Hepatocyte (in vitro differentiated cells): ENCODE results near the gene ECE1. TPM values are rescaled to one million over a fixed set of nuclear protein-coding genes. Genes with fewer than 3 reads are reported as not detected.
A peak's percentile ranks its signal among the peaks of the same experiment; 100 is the strongest.

Source experiments
- DNase-seq: peaks from one replicate; pipeline ENCODE4 v3.0.0-alpha.2; 2016; ENCODE audit warnings: low spot score
- H2AFZ ChIP-seq: fragments of 200-600 bp; sonication (generic); 2 replicates; pipeline ENCODE4 v1.6.0; 2016; ENCODE audit warnings: antibody characterized with exemption, mild to moderate bottlenecking
- H3K27ac ChIP-seq: fragments of 200-600 bp; sonication (generic); 2 replicates; pipeline ENCODE4 v1.5.1; 2016; ENCODE audit warnings: mild to moderate bottlenecking
- H3K27me3 ChIP-seq: fragments of 200-600 bp; sonication (generic); 2 replicates; pipeline ENCODE4 v1.6.1; 2016
- H3K36me3 ChIP-seq: fragments of 200-600 bp; sonication (generic); replicated peaks from 2 replicates; pipeline ENCODE4 v1.5.1; 2016; ENCODE audit warnings: low read depth; ENCODE audit not compliant: insufficient read depth
- H3K4me1 ChIP-seq: fragments of 200-600 bp; sonication (generic); 2 replicates; pipeline ENCODE4 v1.5.1; 2016; ENCODE audit warnings: mild to moderate bottlenecking, moderate library complexity; ENCODE audit not compliant: insufficient read depth
- H3K4me2 ChIP-seq: fragments of 200-600 bp; sonication (generic); 2 replicates; pipeline ENCODE4 v1.6.0; 2016
- H3K4me3 ChIP-seq: fragments of 200-600 bp; sonication (generic); 2 replicates; pipeline ENCODE4 v1.5.1; 2016; ENCODE audit warnings: mild to moderate bottlenecking
- H3K79me2 ChIP-seq: fragments of 200-600 bp; sonication (generic); 2 replicates; pipeline ENCODE4 v1.6.0; 2017; ENCODE audit warnings: mild to moderate bottlenecking
- H3K9me2 ChIP-seq: fragments of 200-600 bp; sonication (generic); replicated peaks from 2 replicates; pipeline ENCODE4 v1.6.0; 2017; ENCODE audit warnings: mild to moderate bottlenecking; ENCODE audit not compliant: insufficient read depth
- H3K9me3 ChIP-seq: fragments of 200-600 bp; sonication (generic); 2 replicates; pipeline ENCODE4 v1.5.1; 2016; ENCODE audit warnings: low read depth, mild to moderate bottlenecking
- H4K20me1 ChIP-seq: fragments of 200-600 bp; sonication (generic); 2 replicates; pipeline ENCODE4 v1.6.0; 2016; ENCODE audit warnings: mild to moderate bottlenecking; ENCODE audit not compliant: insufficient read depth, poor library complexity, severe bottlenecking
- CTCF ChIP-seq: fragments of 200-600 bp; sonication (generic); IDR thresholded peaks from 2 replicates; pipeline ENCODE4 v1.5.1; 2016; ENCODE audit warnings: antibody characterized with exemption, mild to moderate bottlenecking; ENCODE audit not compliant: poor library complexity
- EZH2 ChIP-seq: fragments of 200-600 bp; sonication (generic); IDR thresholded peaks from 2 replicates; pipeline ENCODE4 v1.6.1; 2016; ENCODE audit warnings: antibody characterized with exemption, mild to moderate bottlenecking, borderline replicate concordance
- EZH2phosphoT487 ChIP-seq: fragments of 200-600 bp; sonication (generic); IDR thresholded peaks from one replicate; pipeline ENCODE4 v1.6.1; 2018; ENCODE audit warnings: antibody characterized with exemption, mild to moderate bottlenecking, low read depth, moderate library complexity; ENCODE audit not compliant: unreplicated experiment, severe bottlenecking
- WGBS: methylation state at CpG from one replicate; pipeline ENCODE4 v1.1.6; 2016; ENCODE audit warnings: low lambda C conversion rate; ENCODE audit errors: missing lambda C conversion rate; 5-methylcytosine and 5-hydroxymethylcytosine counted together
- polyA plus RNA-seq: library from polyadenylated mRNA; unstranded; fragments of >200 nt; fragmentation: Nextera tagmentation; extraction: Ambion mirVana; gene quantifications from 2 replicates; pipeline ENCODE4 v1.2.1, GENCODE V29; 2016
- total RNA-seq: library from RNA; depleted of rRNA; stranded (reverse); fragments of >200 nt; gene quantifications from 2 replicates; pipeline ENCODE4 v1.2.3, GENCODE V29; 2014

The ECE1 gene
- total and polyA plus RNA-seq, 2 experiments from 2014 or later = 60.8 to 90.6 TPM

DNA sequence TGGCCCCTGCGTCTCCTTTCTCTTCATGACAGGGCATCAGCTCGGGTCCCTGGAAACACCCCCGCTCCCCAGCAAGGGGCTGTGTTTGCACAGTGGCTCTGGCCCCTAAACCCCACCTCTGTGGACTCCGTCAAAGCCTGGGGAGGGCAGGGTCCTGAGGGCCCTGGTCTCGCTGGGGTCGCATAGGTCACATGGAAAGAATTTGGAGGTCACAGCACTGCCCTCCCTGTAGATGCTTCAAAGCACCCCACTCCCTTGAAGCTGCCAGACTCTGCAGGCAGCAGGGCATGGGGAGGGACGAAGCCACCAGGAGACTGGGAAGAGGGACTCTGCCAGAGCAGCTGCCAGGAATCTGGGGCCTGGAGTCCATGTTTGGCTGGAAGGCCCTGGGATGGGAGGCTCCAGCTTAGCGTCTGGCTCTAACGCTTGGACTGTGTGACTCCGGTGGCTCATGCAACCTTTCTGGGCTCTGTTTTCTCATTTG, 36.6 kb upstream of the ECE1 start:
- TF ChIP-seq CTCF (no peak), EZH2phosphoT487 (no peak), EZH2 (no peak)
- Histone ChIP-seq H3K4me2 (no peak overlapping the region), H3K4me3 (no peak overlapping the region), H3K27me3 (no peaks in the 10 kb centered on the region), H3K9me2 (no peaks in the 10 kb centered on the region), H2AFZ (no peak overlapping the region), H3K4me1 (peaks cover 91% of the 10 kb centered on the region), H3K79me2 (peaks cover 82% of the 10 kb centered on the region), H3K27ac (peak overlapping the region; percentile 91), H3K9me3 (no peaks in the 10 kb centered on the region), H3K36me3 (no peaks in the 10 kb centered on the region), H4K20me1 (no peaks in the 10 kb centered on the region)
- 77% methylated on average over 10 of the region's 10 CpGs for WGBS
- no peak for DNase-seq

GRCh38 chr1:21325731-21326387, 35.6 kb upstream of the ECE1 start:
- peaks cover 91% of the 10 kb centered on the region for H3K4me1 ChIP-seq
- H4K20me1 ChIP-seq = no peaks in the 10 kb centered on the region
- H3K9me3 ChIP-seq = no peaks in the 10 kb centered on the region
- no peaks in the 10 kb centered on the region for H3K36me3 ChIP-seq
- peaks cover 80% of the 10 kb centered on the region for H3K79me2 ChIP-seq
- TF ChIP-seq CTCF = no peak
- TF ChIP-seq EZH2 = no peak
- no peak for TF ChIP-seq EZH2phosphoT487
- no peaks in the 10 kb centered on the region for H3K27me3 ChIP-seq
- no peak overlapping the region for H2AFZ ChIP-seq
- DNase-seq = no peak
- peak overlapping the region; percentile 35 for H3K4me2 ChIP-seq
- 78% methylated on average over 17 of the region's 19 CpGs for WGBS
- no peak overlapping the region for H3K4me3 ChIP-seq
- peak overlapping the region; percentile 91 for H3K27ac ChIP-seq
- no peaks in the 10 kb centered on the region for H3K9me2 ChIP-seq

DNA sequence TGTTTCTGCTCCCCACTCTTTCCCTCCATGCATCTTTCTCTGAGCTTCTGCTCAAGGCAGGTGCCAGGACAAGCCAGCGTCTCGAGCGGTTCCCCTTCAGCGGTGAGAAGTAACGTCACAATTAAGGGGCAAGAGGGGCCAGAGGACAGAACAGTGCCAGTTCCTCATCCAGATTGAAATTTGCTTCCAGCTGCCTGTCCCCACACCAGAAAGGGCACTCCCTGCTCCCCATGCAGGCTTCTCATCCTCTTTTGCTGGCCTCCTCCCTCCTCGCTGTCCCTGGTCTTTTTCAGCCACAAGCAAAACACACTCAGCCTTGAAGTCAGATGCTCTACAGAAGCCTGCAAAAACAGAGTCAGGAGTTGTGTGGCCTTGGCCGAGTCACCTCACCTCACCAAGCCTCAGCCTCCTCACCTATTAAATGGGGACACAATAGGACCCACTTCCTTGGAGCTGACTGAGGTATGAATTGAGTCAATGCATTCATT, 35.0 kb upstream of the ECE1 start:
- WGBS = 78% methylated on average over 7 of the region's 7 CpGs
- no peaks in the 10 kb centered on the region for H3K27me3 ChIP-seq
- H3K4me2 ChIP-seq = peak overlapping the region; percentile 35
- TF ChIP-seq CTCF (no peak), EZH2phosphoT487 (no peak), EZH2 (no peak)
- H3K9me2 ChIP-seq = no peaks in the 10 kb centered on the region
- H4K20me1 ChIP-seq = no peaks in the 10 kb centered on the region
- H3K4me1 ChIP-seq = peaks cover 91% of the 10 kb centered on the region
- H3K9me3 ChIP-seq = no peaks in the 10 kb centered on the region
- peaks cover 80% of the 10 kb centered on the region for H3K79me2 ChIP-seq
- no peaks in the 10 kb centered on the region for H3K36me3 ChIP-seq
- no peak for DNase-seq
- no peak overlapping the region for H2AFZ ChIP-seq
- no peak overlapping the region for H3K4me3 ChIP-seq
- peak overlapping the region; percentile 91 for H3K27ac ChIP-seq
